Measurements from ENCODE around the gene KLHDC9. TPM values are rescaled to one million over a fixed set of nuclear protein-coding genes. Genes with fewer than 3 reads are reported as not detected.

The KLHDC9 gene
- polyA plus RNA-seq, 2 of the 4 experiments (the other 2 are of a cell fraction) = 1.2 to 3.6 TPM

DNA sequence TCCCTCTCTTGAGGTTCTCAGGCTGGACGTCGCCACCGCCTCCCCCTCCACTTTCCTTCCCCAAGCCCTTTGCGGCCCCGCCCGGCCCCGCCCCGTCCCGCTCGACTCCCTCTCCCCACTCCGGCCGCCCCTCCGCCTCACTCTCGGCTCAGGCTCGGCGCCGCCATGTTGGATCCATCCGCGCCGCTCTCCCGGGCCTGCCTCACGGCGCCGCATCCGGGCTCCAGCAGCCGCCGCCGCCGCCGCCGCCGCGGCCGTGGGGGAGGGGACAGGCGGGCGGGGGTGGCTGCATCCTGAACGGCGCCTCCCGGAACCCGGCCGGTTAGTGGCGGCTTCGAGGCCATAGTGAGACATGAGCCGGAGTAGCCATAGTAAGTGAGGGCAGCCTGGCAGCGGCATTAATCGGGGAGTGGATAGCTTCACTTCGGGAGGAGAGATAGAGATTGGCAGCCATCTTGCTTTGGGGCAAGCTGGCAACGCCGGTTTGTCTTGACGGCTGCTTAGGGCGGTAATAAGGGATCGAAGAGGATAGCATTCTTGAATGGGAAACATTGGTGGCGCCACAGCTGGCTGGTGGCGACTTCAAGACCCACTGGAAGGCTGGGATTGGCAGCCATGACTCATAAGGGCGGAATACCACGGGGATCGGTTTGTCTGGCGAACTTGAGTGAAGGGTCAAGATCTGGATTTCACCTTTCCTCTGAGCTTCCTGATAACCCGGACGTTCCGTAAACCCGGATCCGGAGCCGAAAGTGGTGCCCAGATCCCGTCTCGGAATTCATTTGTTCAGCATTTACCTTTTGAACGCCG lies 34.5 kb downstream of the KLHDC9 start, which contains the start of gene DEDD (continued):
- TF ChIP-seq, protein P1, sequence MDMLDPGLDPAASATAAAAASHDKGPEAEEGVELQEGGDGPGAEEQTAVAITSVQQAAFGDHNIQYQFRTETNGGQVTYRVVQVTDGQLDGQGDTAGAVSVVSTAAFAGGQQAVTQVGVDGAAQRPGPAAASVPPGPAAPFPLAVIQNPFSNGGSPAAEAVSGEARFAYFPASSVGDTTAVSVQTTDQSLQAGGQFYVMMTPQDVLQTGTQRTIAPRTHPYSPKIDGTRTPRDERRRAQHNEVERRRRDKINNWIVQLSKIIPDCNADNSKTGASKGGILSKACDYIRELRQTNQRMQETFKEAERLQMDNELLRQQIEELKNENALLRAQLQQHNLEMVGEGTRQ (IDR thresholded peaks at IDR 0.05) = no peak
- TF ChIP-seq HOXB13 (CRISPR knock-in tag; IDR thresholded peaks at IDR 0.05; ENCODE audit: low read depth) = no peak

DNA sequence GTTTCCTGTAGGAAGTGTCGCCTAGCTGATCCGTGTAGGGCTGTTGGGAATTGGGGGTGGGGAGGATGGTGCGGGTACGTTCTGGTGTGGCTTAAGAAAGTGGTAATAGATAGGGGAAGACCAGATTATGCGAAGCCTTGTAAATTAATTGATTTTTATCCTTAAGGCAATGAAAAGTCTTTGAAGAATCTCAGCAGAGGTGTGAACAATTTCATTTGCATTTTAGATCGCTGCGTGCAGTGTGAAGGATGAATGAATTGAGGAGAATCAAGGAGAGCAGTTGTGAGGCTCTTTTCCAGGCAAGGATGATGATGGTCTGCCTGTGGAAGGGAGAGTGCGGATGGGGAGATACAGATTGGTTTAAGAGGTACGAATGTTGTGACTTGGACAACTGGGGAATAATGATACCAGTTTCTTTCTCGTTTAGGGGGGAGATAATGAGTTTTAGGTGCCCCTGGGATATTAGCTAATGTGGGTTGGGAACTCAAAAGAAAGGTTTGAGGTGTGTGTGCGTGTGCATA lies 35.1 kb downstream of the KLHDC9 start:
- CTCF ChIA-PET = interaction anchor here (0.6 to 3.6 kb wide), 10 partner anchors 20 to 300 kb away, joined by 3 to 12 read pairs (median 4); partner anchors contain the start of genes KLHDC9 and PPOX
- WGBS (ENCODE audit: missing lambda C conversion rate) = 2% methylated on average over 11 of the region's 11 CpGs
- TF ChIP-seq TFCP2L1 (CRISPR knock-in tag; IDR thresholded peaks at IDR 0.05) (0 out of 2 replicates have a peak, but pooled peaks have one; percentile 33), GATA3 (IDR thresholded peaks at IDR 0.05; ENCODE audit: borderline replicate concordance) (0 out of 2 replicates have a peak, but pooled peaks have one; percentile 3), ZSCAN20 (CRISPR knock-in tag; IDR thresholded peaks at IDR 0.05) (no peak)
- ATAC-seq (peak in 1 of 2 experiments; percentile 7; a peak in 4 of 6 replicates), DNase-seq (ENCODE audit: low read depth in 1 of 2, low spot score in 1 of 2) (peak in 1 of 2 experiments; percentile 31), FAIRE-seq (no peak)
- Histone ChIP-seq H3K9me3 (no peaks in the 10 kb centered on the region), H3K4me3 (peak overlapping the region; percentile 67), H3K27ac (peak overlapping the region; percentile 93 to 95), H3K4me2 (peak overlapping the region; percentile 88), H3K4me1 (peaks cover 20% of the 10 kb centered on the region)
- POLR2A ChIA-PET = interaction anchor here (0.6 to 2.6 kb wide), 14 partner anchors 11 to 136 kb away, joined by 3 to 30 read pairs (median 4); partner anchors contain the start of genes B4GALT3, F11R, KLHDC9 and NIT1

DNA sequence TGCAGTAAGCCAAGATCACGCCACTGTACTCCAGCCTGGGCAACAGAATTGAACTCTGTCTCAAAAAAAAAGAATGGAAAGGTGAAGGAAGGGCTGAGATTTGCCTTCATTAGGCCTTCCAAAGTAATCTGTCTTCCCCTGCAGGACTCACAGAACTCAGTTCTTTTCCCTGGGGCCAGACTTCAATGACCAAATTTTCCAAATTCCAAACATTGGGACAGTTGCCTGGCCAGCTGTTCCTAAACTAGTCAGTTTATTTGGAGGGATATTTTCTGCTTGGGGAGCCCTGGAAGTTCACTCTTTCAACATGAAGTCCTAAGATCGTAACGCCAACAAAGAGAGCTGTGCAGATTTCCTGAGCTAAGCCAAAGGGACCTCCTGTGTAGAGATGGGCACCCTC lies 39.7 kb downstream of the KLHDC9 start:
- no peak overlapping the region for H3K27ac ChIP-seq
- peaks cover 9% of the 10 kb centered on the region for H3K4me1 ChIP-seq
- ATAC-seq (no peak), DNase-seq (ENCODE audit: low read depth in 1 of 2, low spot score in 1 of 2) (no peak), FAIRE-seq (no peak)
- no peak overlapping the region for H3K4me2 ChIP-seq
- ChIA-PET CTCF (interaction anchor here (0.5 to 3.4 kb wide), 11 partner anchors 9 to 462 kb away, joined by 3 to 16 read pairs (median 5); partner anchors contain the start of gene KLHDC9), POLR2A (no interaction called here)
- TF ChIP-seq EHF (CRISPR knock-in tag; IDR thresholded peaks at IDR 0.05) = no peak
- no peak for TF ChIP-seq JUNB (IDR thresholded peaks at IDR 0.05)
- no peak for TF ChIP-seq SREBF2 (IDR thresholded peaks at IDR 0.05)
- TF ChIP-seq, protein P2, sequence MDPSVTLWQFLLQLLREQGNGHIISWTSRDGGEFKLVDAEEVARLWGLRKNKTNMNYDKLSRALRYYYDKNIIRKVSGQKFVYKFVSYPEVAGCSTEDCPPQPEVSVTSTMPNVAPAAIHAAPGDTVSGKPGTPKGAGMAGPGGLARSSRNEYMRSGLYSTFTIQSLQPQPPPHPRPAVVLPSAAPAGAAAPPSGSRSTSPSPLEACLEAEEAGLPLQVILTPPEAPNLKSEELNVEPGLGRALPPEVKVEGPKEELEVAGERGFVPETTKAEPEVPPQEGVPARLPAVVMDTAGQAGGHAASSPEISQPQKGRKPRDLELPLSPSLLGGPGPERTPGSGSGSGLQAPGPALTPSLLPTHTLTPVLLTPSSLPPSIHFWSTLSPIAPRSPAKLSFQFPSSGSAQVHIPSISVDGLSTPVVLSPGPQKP (IDR thresholded peaks at IDR 0.05; ENCODE audit: low read depth, low read length) = no peak
- TF ChIP-seq FOSL2 (IDR thresholded peaks at IDR 0.05) = no peak
- TF ChIP-seq FOSL2 (CRISPR knock-in tag; IDR thresholded peaks at IDR 0.05) = no peak
- TF ChIP-seq POLR2AphosphoS2 (conservative IDR thresholded peaks at IDR 0.05; ENCODE audit: low read length) = no peak
- no peak for TF ChIP-seq GATA3 (IDR thresholded peaks at IDR 0.05; ENCODE audit: borderline replicate concordance)
- no peak for TF ChIP-seq ZSCAN20 (CRISPR knock-in tag; IDR thresholded peaks at IDR 0.05)
- no peak for TF ChIP-seq NPAS2 (CRISPR knock-in tag; IDR thresholded peaks at IDR 0.05; ENCODE audit: borderline replicate concordance)
- TF ChIP-seq BHLHE40 (IDR thresholded peaks at IDR 0.05; ENCODE audit: low read depth, low read length) = no peak
- TF ChIP-seq ZNF302 (CRISPR knock-in tag; IDR thresholded peaks at IDR 0.05) = no peak
- TF ChIP-seq KDM1A (IDR thresholded peaks at IDR 0.05; ENCODE audit: low read depth) = no peak
- TF ChIP-seq, protein P1 (IDR thresholded peaks at IDR 0.05) = no peak
- H3K4me3 ChIP-seq = no peak overlapping the region
- 98% methylated on average over 3 of the region's 3 CpGs for WGBS (ENCODE audit: missing lambda C conversion rate)
- no peaks in the 10 kb centered on the region for H3K9me3 ChIP-seq

DNA sequence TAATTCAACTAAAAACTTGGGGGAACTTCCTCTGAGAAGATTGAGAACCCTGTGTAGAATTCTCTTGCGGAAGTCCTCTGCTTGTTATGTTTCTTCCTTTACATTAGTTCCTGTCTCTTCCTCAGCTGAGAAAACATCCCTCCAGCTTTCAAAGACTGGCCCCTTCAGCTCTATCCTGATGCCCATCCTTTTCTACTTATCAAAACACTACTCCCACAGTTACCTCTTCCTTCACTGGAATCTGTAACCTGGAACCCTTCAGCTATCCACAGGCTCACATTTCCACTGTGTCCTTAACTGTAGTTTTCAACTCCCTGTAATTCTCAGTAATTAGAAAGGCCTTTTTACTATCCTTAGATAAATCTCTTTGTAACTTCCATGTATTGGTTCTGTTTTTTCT lies 40.3 kb downstream of the KLHDC9 start:
- Histone ChIP-seq H3K4me1 (peaks cover 9% of the 10 kb centered on the region), H3K4me2 (no peak overlapping the region), H3K27ac (no peak overlapping the region), H3K9me3 (no peaks in the 10 kb centered on the region), H3K4me3 (no peak overlapping the region)
- ChIA-PET CTCF (interaction anchor here (0.7 to 3.5 kb wide), 14 partner anchors 9 to 463 kb away, joined by 3 to 16 read pairs (median 5); partner anchors contain the start of genes KLHDC9, NIT1 and PFDN2), POLR2A (no interaction called here)
- FAIRE-seq = no peak
- TF ChIP-seq EP300 (IDR thresholded peaks at IDR 0.05) = no peak
- no peak for TF ChIP-seq HDAC2 (IDR thresholded peaks at IDR 0.05)
- TF ChIP-seq FOXS1 (CRISPR knock-in tag; IDR thresholded peaks at IDR 0.05) = no peak
- TF ChIP-seq EHMT2 (IDR thresholded peaks at IDR 0.05; ENCODE audit: low read depth) = no peak
- TF ChIP-seq, protein P3, sequence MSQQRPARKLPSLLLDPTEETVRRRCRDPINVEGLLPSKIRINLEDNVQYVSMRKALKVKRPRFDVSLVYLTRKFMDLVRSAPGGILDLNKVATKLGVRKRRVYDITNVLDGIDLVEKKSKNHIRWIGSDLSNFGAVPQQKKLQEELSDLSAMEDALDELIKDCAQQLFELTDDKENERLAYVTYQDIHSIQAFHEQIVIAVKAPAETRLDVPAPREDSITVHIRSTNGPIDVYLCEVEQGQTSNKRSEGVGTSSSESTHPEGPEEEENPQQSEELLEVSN (IDR thresholded peaks at IDR 0.05; ENCODE audit: borderline replicate concordance, low read depth) = no peak
- no peak for TF ChIP-seq TP53 (CRISPR knock-in tag; IDR thresholded peaks at IDR 0.05)
- TF ChIP-seq MYC (IDR thresholded peaks at IDR 0.05; ENCODE audit: borderline replicate concordance, low read length) = no peak
- TF ChIP-seq, protein P4, sequence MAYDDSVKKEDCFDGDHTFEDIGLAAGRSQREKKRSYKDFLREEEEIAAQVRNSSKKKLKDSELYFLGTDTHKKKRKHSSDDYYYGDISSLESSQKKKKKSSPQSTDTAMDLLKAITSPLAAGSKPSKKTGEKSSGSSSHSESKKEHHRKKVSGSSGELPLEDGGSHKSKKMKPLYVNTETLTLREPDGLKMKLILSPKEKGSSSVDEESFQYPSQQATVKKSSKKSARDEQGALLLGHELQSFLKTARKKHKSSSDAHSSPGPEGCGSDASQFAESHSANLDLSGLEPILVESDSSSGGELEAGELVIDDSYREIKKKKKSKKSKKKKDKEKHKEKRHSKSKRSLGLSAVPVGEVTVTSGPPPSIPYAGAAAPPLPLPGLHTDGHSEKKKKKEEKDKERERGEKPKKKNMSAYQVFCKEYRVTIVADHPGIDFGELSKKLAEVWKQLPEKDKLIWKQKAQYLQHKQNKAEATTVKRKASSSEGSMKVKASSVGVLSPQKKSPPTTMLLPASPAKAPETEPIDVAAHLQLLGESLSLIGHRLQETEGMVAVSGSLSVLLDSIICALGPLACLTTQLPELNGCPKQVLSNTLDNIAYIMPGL (CRISPR knock-in tag; IDR thresholded peaks at IDR 0.05; ENCODE audit: borderline replicate concordance) = no peak
- no peak for TF ChIP-seq RFX5 (IDR thresholded peaks at IDR 0.05)
- no peak for TF ChIP-seq MAFK (IDR thresholded peaks at IDR 0.05; ENCODE audit: partially characterized antibody)
- no peak for DNase-seq (ENCODE audit: low read depth in 1 of 2, low spot score in 1 of 2)
- WGBS (ENCODE audit: missing lambda C conversion rate) = 97% methylated on average over 1 of the region's 1 CpG
- no peak for ATAC-seq

Data from A549 (cell line).